ENCODE data around the gene CPEB3.

CPEB3 gene

DNA sequence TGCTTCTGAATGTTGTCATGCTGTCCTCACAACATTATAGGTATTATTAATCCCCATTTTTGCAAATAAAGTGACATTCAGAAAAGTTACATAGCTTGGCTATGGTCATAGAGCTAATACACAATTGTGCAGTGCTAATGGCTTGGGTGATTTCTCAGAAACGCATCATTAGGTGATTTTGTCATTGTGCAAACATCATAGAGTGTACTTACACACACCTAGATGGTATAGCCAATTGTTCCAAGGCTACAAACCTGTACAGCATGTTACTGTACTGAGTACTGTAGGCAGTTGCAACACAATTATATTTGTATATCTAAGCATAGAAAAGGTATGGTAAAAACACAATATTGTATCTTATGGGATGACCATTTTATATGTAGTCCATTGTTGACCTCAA lies 276.3 kb downstream of the CPEB3 start:
- DNase-seq, result no peak

DNA sequence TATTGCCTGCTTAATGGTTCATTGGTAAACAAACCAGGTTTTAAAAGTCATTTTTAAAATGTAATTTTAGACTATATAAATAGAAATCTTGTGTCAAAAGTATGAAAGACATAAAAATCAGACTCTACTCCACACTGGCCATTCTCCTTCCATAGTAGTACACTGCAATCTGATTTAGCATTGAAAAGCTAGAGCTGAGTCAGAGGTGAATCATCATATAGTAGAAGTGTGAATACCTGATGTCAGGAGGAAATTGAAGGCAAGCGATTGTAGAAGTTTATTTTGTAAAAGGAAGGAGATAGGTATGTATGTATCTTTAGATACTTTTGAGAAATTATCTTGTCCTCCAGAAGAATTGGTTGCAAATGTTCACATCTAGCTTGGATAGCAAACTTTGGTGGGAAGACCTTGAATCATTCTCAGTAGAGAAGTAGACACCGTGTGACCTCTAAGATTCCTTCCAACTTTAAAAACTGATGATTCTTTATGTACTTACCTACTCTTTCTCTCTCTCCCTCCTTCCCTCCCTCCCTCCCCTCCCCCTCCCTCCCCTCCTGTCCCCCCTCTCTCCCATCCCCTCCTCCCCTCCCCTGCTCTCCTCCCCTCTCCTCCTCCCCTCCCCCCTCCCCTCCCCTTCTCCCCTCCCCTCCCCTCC lies 279.2 kb downstream of the CPEB3 start:
- DNase-seq, result no peak

DNA sequence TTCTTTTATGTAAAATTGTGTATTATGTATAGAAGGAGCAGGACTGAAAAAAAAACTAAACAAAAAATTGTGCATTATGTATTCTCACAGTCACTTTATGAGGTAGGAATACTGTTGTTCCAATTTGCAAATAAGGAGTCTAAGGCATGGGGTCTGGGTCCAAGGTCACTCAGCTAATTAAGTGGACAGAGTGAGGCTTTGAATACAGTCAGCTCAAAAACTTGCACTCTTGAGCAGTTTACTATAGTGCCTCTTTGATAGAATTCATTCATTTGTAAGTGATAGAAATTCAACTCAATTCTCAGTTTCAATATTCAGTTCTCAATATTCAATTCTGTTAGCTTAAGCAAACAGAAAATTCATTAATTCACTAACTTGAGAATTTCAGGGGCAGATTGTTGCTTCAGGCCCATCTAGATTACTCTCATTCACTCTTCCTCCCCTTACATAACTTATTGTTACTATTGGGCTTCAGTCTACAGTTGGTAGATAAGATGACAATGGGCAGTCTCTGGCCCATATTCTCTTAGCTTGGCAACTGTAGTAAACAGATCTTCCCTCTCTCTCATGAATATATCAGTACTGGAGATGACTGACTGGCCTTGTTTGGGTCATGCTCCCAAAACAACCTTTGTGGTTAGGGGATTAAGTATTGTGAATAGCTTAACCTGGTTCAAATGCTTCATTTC lies 280.7 kb downstream of the CPEB3 start:
- DNase-seq, result no peak

DNA sequence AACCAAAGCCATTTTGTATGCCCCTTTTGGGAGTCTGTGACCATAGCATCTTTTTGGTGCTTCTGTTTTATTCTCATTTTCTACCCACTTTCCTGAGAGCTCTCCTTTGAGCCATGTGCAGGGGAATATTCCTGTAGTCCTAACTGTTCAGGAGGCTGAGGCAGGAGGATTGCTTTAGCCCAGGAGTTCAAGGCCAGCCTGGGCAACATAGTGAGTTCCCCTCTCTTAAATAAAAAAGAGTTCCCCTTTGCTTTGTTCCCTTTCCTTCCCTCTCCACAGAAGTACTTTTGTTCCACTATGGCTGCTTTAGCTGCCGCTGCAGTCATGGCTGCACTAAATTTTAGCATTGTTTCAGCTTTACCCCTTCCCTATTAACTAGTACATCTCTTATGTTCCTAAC lies 281.4 kb downstream of the CPEB3 start:
- no peak for DNase-seq

DNA sequence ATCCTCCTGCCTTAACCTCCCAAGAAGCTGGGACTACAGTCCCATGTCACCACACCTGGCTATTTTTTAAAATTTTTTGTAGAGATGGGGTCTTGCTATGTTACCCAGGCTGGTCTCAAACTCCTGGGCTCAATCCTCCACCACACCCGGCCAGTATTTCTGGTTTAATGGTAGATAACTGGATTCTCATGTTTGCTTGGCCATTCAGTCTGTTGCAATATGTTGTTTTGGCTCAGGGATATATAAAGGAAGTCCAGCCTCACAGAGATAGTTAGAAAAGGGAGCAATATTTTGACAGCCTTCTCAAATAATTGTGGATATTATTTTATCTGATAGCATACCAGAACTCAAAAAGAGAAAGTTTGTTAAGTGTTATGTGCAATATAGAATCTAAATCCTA lies 284.9 kb downstream of the CPEB3 start:
- DNase-seq, result no peak

DNA sequence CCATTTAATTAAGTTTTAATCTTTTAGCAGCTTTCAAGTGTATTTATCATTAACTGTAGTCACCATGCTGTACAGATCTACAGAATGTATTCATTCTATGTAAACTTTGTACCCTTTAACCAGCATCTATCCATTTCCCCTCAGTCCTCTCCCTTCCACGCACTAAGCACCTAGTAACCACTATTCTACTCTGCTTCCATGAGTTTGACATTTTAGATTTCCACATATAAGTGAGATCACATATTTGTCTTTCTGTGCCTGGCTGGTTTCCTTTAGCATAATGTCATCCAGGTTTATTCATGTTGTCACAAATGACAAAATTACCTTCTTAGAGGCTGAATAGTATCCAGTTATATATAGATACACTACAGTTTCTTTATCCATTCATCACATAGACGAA lies 287.6 kb downstream of the CPEB3 start:
- DNase-seq, result no peak

DNA sequence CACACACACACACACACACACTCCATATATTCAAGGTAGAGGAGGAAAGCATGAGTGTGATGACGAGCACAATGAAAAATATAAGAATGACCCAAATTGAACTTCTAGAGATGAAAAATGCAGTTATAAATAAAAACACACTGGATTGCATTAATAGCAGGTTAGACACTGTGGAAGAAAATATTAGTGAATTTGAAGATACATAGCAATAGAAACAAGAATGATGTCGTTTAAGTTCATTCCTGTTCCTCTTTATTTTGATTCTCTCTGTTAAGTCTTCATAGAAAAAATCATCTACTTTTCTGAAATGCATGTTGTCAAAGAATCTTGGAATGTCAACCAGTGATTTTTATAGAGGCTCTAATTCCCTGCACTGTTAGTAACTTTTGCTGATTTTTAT lies 288.9 kb downstream of the CPEB3 start:
- no peak for DNase-seq

DNA sequence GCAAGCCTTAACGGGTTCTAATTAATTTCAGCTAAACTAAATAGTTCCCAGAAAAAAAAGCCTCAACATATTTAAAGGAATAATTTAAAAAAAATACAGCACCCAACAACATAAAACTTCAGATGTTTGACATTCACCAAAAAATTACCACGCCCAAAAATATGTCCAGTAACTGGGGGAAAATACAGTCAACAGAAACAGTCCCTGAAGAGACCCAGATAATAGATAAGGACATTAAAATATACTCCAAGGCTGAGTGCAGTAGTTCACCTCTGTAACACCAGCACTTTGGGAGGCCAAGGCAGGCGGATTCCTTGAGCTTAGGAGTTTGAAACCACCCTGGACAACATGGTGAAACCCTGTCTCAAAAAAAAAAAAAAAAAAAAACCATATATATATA lies 289.3 kb downstream of the CPEB3 start:
- DNase-seq, result no peak
